Erythroblast (primary cell): ENCODE results near the gene TNS1.

Experiments used
- GATA1 ChIP-seq: IDR thresholded peaks from 2 replicates; pipeline ENCODE4 v1.6.1; 2011; ENCODE audit warnings: low read depth, mild to moderate bottlenecking, control low read depth, low read length, moderate library complexity
- POLR2A ChIP-seq: IDR thresholded peaks from 2 replicates; pipeline ENCODE4 v1.6.1; 2011; ENCODE audit warnings: mild to moderate bottlenecking, low read length

- TF ChIP-seq POLR2A (no peak), GATA1 (no peak)
These were observed 43.1 kb downstream of the TNS1 start for GRCh38 chr2:217959723-217960122.
